SH-SY5Y (cell line): ENCODE data around the gene VIPR2.

Experiments
- GATA2 ChIP-seq: IDR thresholded peaks from 2 replicates; pipeline ENCODE4 v1.6.1; 2011; ENCODE audit warnings: mild to moderate bottlenecking, low read depth, low read length
- GATA3 ChIP-seq: IDR thresholded peaks from 2 replicates; pipeline ENCODE4 v1.6.1; 2011; ENCODE audit warnings: low read depth, mild to moderate bottlenecking, low read length, moderate library complexity

The VIPR2 gene

GRCh38 chr7:159023746-159024145, 120.9 kb downstream of the VIPR2 start:
- TF ChIP-seq GATA2 = no peak
- TF ChIP-seq GATA3 = no peak

- TF ChIP-seq GATA3 (no peak), GATA2 (no peak)
Measured at GRCh38 chr7:159023206-159023605, 121.5 kb downstream of the VIPR2 start.

- TF ChIP-seq GATA2 (no peak), GATA3 (no peak)
Measured at GRCh38 chr7:159022238-159022993, 122.3 kb downstream of the VIPR2 start.

GRCh38 chr7:159020987-159021386, 123.7 kb downstream of the VIPR2 start:
- TF ChIP-seq GATA2 (no peak), GATA3 (no peak)

GRCh38 chr7:159019111-159019510, 125.6 kb downstream of the VIPR2 start:
- TF ChIP-seq GATA3 (no peak), GATA2 (no peak)

GRCh38 chr7:159017741-159018140, 126.9 kb downstream of the VIPR2 start:
- TF ChIP-seq GATA2 (no peak), GATA3 (no peak)

- no peak for TF ChIP-seq GATA2
- no peak for TF ChIP-seq GATA3
Measured at GRCh38 chr7:159017210-159017609, 127.5 kb downstream of the VIPR2 start.

GRCh38 chr7:159016591-159016990, 128.1 kb downstream of the VIPR2 start:
- TF ChIP-seq GATA3 (no peak), GATA2 (no peak)

- TF ChIP-seq GATA2 = no peak
- no peak for TF ChIP-seq GATA3
Measured at GRCh38 chr7:159015454-159016410, 128.9 kb downstream of the VIPR2 start.

GRCh38 chr7:159015081-159015453, 129.6 kb downstream of the VIPR2 start:
- TF ChIP-seq GATA3 (no peak), GATA2 (no peak)

- TF ChIP-seq GATA2 = no peak
- TF ChIP-seq GATA3 = no peak
Measured at GRCh38 chr7:159014297-159015062, 130.2 kb downstream of the VIPR2 start.

- no peak for TF ChIP-seq GATA3
- TF ChIP-seq GATA2 = no peak
Measured at GRCh38 chr7:159013825-159014289, 130.8 kb downstream of the VIPR2 start.

GRCh38 chr7:159013181-159013690, 131.4 kb downstream of the VIPR2 start:
- TF ChIP-seq GATA2 = no peak
- no peak for TF ChIP-seq GATA3
